GM11168 (cell line): ENCODE measurements around the gene ZMAT5.

Experiments
- in situ Hi-C: fragments of 300-500 bp; cut with MboI; formaldehyde crosslinking; loops from one replicate; pipeline ENCODE4 v1.12.0; 2022; ENCODE audit warnings: low sequenced_read_pairs; ENCODE audit not compliant: unreplicated experiment

Gene ZMAT5

DNA sequence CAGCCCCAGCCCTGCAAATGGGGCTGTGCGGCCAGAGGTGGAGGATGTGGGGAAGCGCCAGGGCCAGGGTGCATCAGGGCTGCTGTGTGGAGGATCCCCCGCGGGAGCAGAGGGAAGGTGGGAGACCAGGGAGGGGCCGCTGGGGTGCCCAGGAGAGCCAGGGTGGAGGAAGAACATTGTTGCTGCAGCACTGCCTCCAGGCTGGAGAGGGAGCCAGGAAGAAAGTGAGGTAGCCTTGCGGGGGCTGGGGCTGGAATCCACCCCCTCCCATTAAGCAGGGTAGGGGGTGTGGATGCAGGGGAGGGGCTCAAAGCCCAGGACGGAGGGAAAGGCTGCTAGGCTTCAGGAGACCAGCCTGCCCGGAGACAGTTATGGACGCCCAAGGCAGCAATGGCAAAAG is 32.0 kb downstream of the ZMAT5 start:
- in situ Hi-C loops, result no loop called here

GRCh38 chr22:29734406-29734805 is 32.4 kb downstream of the ZMAT5 start:
- in situ Hi-C loops, result no loop called here

DNA sequence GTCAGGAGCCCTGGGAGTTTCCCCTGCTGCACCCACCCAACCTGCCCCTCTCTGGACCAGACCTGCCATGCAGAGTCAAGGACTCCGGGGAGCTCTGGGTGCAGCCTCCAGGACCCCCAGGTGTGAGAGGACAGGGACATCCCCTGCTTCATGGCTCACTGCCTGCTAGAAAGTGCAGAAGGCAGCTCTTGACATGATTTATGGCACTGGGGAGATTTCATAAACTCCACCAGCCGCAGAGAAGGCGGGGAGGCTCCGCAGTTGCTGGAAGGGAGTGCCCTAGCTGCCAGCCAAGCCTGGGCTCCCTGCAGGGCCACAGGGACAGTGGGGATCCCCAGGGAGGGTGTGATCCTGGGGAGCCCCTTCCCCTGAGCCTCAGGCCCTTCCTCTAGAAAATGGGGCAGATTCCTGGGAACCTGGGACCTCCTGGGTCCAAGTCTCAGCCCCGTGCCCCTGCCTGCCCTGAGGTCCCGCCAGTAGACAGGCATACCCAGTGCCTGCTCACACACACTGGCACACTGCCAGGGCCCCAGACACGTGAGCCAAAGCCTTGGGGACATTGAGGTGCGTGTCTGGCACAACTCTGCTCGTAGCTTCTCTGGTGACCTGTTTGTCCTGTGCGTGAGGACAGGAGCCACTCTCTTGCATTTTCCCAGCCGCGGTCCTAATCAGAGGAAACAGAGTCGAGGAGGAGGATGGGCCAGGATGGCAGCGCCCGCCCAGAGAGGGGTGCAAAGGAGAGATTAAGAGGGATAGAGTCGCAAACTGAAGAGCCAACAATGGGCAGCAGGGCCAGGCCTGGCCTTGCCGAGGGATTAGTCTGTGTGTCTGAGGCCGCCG is 33.2 kb downstream of the ZMAT5 start:
- in situ Hi-C loops, result no loop called here

DNA sequence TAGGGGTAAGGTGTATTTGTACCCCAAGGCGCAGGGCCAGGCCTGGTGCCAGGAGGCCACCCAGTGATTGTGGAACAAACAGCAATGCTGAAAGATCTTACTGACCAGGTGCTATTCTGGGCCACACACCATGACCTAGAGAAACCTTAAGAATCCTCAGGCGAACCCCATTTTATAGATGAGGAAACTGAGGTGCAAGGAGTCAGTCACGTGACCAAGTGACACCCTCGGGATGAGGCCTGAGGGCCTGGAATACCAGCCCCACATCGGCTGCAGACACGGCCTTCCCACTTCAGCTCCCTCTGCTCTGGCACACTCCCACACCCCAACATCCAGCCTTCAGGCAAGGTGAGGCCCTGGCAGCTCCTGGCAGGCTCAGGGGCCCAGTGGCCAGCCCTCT is 33.9 kb downstream of the ZMAT5 start:
- in situ Hi-C loops, result no loop called here

GRCh38 chr22:29731058-29731850 is 35.6 kb downstream of the ZMAT5 start:
- in situ Hi-C loops, result no loop called here

DNA sequence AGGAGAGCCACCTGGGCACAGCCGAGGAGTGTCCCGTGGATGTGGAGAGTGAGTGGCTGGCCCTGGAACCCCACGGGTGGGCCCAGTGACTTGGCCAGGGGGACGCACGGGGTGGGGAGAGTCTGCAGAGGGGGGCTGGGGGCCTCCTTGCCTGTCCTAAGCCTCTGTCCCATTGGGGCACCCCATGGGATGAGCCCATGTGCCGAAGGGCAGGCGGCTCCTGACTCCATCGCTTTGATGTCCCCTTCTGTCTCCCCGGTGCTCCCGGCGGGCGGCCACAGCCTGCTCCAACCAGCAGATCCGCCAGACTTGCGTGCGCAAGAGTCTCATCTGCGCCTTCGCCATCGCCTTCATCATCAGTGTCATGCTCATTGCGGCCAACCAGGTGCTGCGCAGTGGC is 37.6 kb downstream of the ZMAT5 start:
- in situ Hi-C loops, result no loop called here

GRCh38 chr22:29727131-29727523 is 39.7 kb downstream of the ZMAT5 start:
- in situ Hi-C loops, result no loop called here

DNA sequence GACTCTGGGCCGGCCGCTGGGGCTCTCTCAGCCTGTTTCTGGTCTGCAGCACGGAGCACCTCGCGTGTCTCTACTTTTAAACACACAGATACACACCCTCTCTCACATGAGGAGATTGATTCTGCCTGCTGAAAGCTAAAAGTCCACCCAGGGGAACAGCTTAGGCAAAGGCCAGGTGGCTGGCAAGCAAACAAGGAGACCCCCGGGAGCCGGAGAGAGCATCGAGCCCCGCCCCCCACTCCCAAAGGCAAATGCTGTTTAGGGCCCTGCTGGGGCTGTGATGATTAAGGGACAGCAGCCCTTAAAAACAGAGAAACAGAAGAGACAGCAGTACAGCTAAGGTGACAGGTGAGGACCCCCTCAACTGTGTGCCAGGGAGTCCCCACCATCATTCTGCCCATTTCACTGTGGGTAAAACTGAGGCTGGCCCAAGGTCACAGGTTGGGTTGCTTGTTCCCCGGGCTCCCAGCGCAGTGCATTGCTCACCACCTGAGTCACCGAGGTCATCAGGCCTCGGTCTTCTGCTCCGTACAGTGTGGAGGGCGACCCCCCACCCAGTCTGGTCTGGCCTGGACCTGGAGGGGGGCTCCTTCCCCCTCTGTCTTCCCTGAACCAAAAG is 40.2 kb downstream of the ZMAT5 start:
- in situ Hi-C loops, result no loop called here

GRCh38 chr22:29726106-29726505 is 40.7 kb downstream of the ZMAT5 start:
- in situ Hi-C loops, result no loop called here

GRCh38 chr22:29724843-29725242 is 42.0 kb downstream of the ZMAT5 start:
- in situ Hi-C loops, result no loop called here

- in situ Hi-C loops, result no loop called here
These were observed 43.0 kb downstream of the ZMAT5 start for GRCh38 chr22:29723766-29724165.

DNA sequence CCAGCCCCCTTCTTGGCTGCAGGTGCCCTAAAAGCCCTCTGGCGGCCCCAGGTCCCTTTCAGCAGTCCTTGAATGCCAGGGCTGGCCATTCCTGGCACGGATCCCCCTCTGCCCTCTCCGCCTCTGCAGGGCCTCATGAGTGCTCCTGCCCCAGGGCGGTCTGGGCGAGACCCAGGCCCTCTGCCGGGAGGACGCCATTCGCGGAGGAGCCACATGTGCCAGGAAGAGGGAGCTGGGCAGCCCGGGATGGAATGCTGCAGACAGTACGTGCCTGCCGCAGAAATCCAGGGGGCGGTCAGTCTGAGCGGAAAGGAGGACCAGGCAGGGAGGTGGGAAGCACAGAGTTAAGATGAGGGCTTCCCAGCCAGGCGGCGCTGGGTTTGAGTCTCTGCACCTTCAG is 44.2 kb downstream of the ZMAT5 start:
- in situ Hi-C loops, result no loop called here

DNA sequence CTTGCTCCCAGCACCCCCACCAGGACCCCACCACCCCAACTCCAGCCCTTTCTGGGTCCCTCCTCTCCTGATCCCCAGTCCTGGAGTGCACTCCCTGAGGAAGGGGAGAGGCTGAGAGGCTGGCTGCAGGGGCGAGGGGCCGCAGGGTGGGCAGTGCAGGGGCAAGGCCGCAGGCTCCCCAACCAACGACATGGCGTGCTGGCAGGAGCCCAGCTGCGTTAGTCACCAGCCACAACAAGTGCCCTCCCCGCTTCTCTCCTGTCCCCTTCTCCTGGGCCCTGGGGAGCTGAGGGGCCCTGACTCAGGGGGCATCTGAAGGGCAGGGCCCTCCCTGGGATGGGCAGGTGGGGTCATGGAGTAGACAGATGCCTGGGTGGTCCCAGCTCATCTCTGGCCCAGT is 44.7 kb downstream of the ZMAT5 start:
- in situ Hi-C loops, result no loop called here

DNA sequence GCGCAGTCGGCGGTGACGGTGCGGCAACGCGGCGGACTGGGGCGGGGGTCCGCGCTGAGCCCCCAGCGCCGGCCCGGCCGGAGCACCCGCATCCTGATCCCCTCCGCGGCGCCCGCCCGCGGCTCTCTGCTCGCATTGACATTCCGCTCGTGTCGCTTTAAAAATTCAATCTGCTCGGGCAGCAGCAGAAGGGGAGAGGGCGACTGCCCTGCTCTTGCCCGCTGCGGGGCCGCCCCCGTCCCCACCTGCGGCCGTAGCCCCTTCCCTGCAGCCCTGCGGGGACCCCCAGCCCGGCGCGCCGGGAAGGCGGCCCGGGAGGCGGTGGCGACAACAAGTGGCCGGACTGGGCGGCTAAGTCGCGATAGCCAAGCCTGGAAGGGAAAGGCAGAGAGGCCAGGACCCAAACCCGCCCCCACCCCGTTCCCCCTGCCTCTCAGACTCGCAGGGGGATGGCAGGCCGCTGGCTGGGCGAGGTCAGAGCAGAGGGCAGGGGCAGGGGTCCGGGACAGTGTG is 45.9 kb downstream of the ZMAT5 start:
- in situ Hi-C loops, result no loop called here

DNA sequence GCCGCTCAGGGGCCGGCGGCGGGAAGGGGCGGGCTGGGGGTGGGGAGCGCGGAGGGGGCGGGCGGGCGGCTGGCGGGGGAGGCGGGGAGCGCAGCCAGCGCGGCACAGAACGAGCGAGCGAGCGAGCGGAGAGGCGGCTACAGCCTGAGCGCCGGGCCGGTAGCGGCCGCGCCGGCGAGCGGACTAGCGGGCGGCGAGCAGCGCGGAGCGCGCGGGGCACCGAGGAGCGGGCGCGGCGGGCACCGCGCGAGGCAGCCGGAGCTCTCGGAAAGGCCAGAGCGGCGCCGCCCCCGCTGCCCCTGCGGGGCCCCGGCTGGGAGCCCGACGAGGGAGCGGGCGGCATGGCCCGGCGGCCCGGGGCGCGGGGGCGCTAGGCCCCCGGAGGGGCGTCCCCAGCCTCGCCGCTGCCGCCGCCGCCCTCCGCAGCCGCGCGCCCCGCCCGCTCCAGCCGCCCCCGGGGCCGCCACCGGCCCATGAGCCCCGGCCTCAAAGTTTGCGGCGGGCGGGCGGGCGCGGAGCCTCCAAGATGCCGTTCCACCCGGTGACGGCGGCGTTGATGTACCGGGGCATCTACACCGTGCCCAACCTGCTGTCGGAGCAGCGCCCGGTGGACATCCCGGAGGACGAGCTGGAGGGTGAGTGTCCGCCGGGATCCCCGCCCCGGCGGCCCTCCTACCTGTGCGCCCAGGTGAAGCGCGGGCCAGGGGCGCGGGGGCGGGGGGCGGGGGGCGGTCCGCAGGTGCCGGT is 46.7 kb downstream of the ZMAT5 start, which contains the start of gene CABP7:
Gene CABP7 (plus strand): TSS at position 105 of the 747 bp plus-strand sequence. CDS start 422 bp downstream, at position 527.
- in situ Hi-C loops, result no loop called here

DNA sequence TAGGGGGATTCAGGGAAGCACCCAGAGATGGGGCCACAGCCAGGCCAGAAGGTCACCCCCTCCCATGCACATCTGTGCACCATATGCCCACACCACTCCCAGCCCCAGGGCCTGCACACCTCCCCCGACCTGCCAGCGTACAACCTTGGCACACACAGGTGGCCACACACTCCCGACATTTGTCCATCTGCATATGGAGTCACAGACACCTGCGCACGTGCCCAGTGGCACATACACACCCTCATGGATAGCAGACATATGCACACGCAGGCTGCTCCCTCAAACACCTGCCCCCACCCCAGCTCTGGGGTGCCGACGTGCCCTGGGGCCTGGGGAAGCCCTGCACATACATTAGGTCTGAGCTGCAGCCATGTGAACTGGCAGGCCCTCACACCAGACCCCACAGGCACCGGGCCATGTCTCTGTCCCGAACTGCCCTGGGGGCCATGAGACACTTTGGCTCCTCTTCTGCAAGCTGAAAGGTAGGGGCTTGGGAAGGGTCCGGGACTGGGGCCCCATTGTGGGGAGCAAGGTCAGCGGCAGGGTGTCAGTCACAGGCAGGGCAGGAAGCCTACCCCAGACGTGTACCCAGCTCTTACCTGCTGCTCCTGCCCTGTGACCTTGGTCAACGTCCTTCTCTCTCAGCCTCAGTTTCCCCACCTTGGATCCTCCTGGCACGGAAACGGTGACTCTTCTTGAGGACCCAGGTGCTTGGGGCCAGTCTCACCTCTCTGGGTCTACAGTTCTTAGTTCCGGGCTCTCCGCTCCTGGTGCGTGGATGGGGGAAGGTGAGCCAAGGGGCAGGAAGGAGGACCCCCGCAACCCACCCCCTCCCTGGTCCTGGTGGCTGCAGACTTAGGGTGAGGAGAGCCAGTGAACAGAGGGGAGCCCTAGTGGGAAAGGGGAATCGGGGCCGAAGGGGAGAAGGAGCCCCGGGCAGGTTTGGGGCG is 47.6 kb downstream of the ZMAT5 start:
- in situ Hi-C loops, result no loop called here

DNA sequence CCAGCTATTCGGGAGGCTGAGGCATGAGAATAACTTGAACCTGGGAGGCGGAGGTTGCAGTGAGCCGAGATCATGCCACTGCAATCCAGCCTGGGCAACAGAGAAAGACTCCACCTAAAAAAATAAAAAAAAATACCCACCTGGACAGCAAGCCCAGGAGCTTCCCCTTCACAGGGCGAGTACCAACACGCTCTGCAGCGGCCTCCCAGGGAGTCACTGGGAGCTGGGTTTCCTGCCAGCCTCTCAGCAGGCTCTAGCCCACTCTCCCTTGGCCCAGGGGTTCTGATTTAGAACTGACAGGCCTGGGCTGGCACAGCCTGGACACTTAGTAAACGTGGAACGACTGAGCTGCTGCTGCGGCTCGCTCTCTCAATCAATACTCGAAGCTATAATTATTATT is 49.0 kb downstream of the ZMAT5 start:
- in situ Hi-C loops, result no loop called here

DNA sequence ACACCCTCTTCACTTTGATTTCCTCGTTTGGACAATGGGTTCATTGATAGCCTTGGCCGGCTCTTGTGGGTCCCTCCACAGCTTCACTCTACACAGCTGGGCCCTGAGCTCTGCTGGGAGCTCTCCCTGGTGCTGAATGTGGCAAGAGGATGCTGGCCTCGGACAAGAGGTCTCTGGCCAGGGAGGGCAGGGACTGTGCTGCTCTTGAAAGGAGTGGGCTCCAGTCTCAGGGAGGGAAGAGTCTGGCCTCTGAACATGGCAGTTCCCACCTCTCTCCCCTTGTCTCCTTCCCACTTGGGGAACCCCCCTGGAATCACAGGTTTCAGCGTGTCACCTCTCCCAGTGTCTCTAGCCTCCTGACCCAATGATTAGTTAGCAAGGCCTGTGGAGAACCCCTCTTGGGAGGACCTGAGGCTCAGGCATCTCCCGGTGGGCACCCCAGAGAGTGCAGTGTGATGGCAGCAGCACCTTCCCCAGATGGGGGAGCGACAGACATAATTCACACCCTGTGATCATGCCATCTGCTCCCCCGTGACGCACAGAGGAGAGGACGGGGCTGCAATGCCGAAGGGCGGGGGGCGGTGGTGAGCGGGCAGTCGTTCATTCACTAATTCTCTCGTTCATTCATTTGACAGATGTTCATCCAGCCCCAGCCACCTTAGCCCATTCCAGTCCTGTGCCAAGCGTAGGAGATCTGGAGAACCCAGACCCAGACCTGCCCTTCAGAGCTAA is 49.8 kb downstream of the ZMAT5 start:
- in situ Hi-C loops, result no loop called here
